KMS-11 (cell line): Measurements from ENCODE around the gene DLL3.

ENCODE experiments used
- H2AFZ ChIP-seq: fragments of 200-600 bp; sonication (generic); 2 replicates; pipeline ENCODE4 v1.6.1; 2016; ENCODE audit warnings: antibody characterized with exemption, mixed run types, low read depth
- H3K27ac ChIP-seq: fragments of 200-600 bp; sonication (generic); 2 replicates; pipeline ENCODE4 v1.6.1; 2016; ENCODE audit warnings: mild to moderate bottlenecking, mixed run types
- H3K27me3 ChIP-seq: fragments of 200-600 bp; sonication (generic); 2 replicates; pipeline ENCODE4 v1.6.1; 2017; ENCODE audit warnings: mild to moderate bottlenecking, low read depth, mixed run types, moderate library complexity; ENCODE audit not compliant: insufficient read depth
- H3K36me3 ChIP-seq: fragments of 200-600 bp; sonication (generic); 2 replicates; pipeline ENCODE4 v1.6.1; 2017; ENCODE audit warnings: mild to moderate bottlenecking, mixed run types; ENCODE audit not compliant: insufficient read depth
- H3K4me1 ChIP-seq: fragments of 200-600 bp; sonication (generic); 2 replicates; pipeline ENCODE4 v1.6.1; 2016; ENCODE audit warnings: mild to moderate bottlenecking, low read depth, mixed run types; ENCODE audit not compliant: poor library complexity, severe bottlenecking
- H3K4me2 ChIP-seq: fragments of 200-600 bp; sonication (generic); 2 replicates; pipeline ENCODE4 v1.7.0; 2016; ENCODE audit warnings: mild to moderate bottlenecking, mixed run types
- H3K4me3 ChIP-seq: fragments of 200-600 bp; sonication (generic); IDR thresholded peaks from 2 replicates; pipeline ENCODE4 v1.6.1; 2017; ENCODE audit warnings: low read depth, low read length, mixed read lengths; ENCODE audit not compliant: insufficient read depth
- H3K79me2 ChIP-seq: fragments of 200-600 bp; sonication (generic); 2 replicates; pipeline ENCODE4 v1.6.1; 2016; ENCODE audit warnings: low read depth, mixed run types; ENCODE audit not compliant: insufficient read depth
- H3K9ac ChIP-seq: fragments of 200-600 bp; sonication (generic); 2 replicates; pipeline ENCODE4 v1.6.1; 2016; ENCODE audit warnings: mild to moderate bottlenecking, mixed run types
- H4K20me1 ChIP-seq: fragments of 200-600 bp; sonication (generic); 2 replicates; pipeline ENCODE4 v1.6.1; 2016; ENCODE audit warnings: mild to moderate bottlenecking, mixed run types; ENCODE audit not compliant: insufficient read depth
- CTCF ChIP-seq: fragments of 200-600 bp; sonication (generic); conservative IDR thresholded peaks from 2 replicates; pipeline ENCODE4 v1.6.1; 2017; ENCODE audit warnings: low read depth, mild to moderate bottlenecking, antibody characterized with exemption, low read length, moderate library complexity, mixed read lengths

The DLL3 gene

GRCh38 chr19:39512988-39513387, 14.2 kb downstream of the DLL3 start:
- Histone ChIP-seq H3K9ac (no peak overlapping the region), H3K4me1 (no peaks in the 10 kb centered on the region), H3K27ac (no peak overlapping the region), H3K36me3 (no peaks in the 10 kb centered on the region), H3K4me3 (no peak overlapping the region), H4K20me1 (no peaks in the 10 kb centered on the region), H3K27me3 (peaks cover 24% of the 10 kb centered on the region; the same call in 1 of the 2 replicates), H2AFZ (no peak overlapping the region), H3K79me2 (no peaks in the 10 kb centered on the region), H3K4me2 (no peak overlapping the region)
- no peak for TF ChIP-seq CTCF

- no peak for TF ChIP-seq CTCF
- peaks cover 7% of the 10 kb centered on the region; the same call in 1 of the 2 replicates for H3K27me3 ChIP-seq
- H3K4me2 ChIP-seq: no peak within 1 kb of the TSS
- H3K36me3 ChIP-seq: no peaks in the 10 kb centered on the region
- H2AFZ ChIP-seq: no peak within 1 kb of the TSS
- H3K9ac ChIP-seq: no peak within 1 kb of the TSS
- H3K79me2 ChIP-seq: no peaks in the 10 kb centered on the region
- no peak within 1 kb of the TSS for H3K27ac ChIP-seq
- H3K4me1 ChIP-seq: no peaks in the 10 kb centered on the region
- no peak within 1 kb of the TSS for H3K4me3 ChIP-seq
- no peaks in the 10 kb centered on the region for H4K20me1 ChIP-seq
Measured at GRCh38 chr19:39514840-39515550, 16.2 kb downstream of the DLL3 start, which contains the start of gene SELENOV. Gene SELENOV (plus strand): TSS chr19:39515139. CDS start chr19:39515213, 74 bp downstream.

GRCh38 chr19:39515551-39516191, 16.9 kb downstream of the DLL3 start:
- H4K20me1 ChIP-seq: no peaks in the 10 kb centered on the region
- no peak overlapping the region for H3K4me2 ChIP-seq
- H3K9ac ChIP-seq: no peak overlapping the region
- no peaks in the 10 kb centered on the region for H3K4me1 ChIP-seq
- TF ChIP-seq CTCF: no peak
- H3K4me3 ChIP-seq: no peak overlapping the region
- no peak overlapping the region for H2AFZ ChIP-seq
- peaks cover 7% of the 10 kb centered on the region; the same call in 1 of the 2 replicates for H3K27me3 ChIP-seq
- no peak overlapping the region for H3K27ac ChIP-seq
- H3K36me3 ChIP-seq: no peaks in the 10 kb centered on the region
- H3K79me2 ChIP-seq: no peaks in the 10 kb centered on the region

GRCh38 chr19:39516270-39516669, 17.5 kb downstream of the DLL3 start:
- no peak overlapping the region for H2AFZ ChIP-seq
- H3K4me2 ChIP-seq: no peak overlapping the region
- H3K4me1 ChIP-seq: no peaks in the 10 kb centered on the region
- peaks cover 7% of the 10 kb centered on the region; the same call in 1 of the 2 replicates for H3K27me3 ChIP-seq
- no peaks in the 10 kb centered on the region for H3K79me2 ChIP-seq
- no peak overlapping the region for H3K9ac ChIP-seq
- TF ChIP-seq CTCF: no peak
- no peak overlapping the region for H3K4me3 ChIP-seq
- no peaks in the 10 kb centered on the region for H4K20me1 ChIP-seq
- no peaks in the 10 kb centered on the region for H3K36me3 ChIP-seq
- H3K27ac ChIP-seq: no peak overlapping the region
